ENCODE measurements around the gene NCBP2L. TPM values are rescaled to one million over a fixed set of nuclear protein-coding genes. Genes with fewer than 3 reads are reported as not detected.

NCBP2L gene
- total and polyA plus RNA-seq, 3 donors from 2014 or later, result 4.5 TPM; not detected in 2

DNA sequence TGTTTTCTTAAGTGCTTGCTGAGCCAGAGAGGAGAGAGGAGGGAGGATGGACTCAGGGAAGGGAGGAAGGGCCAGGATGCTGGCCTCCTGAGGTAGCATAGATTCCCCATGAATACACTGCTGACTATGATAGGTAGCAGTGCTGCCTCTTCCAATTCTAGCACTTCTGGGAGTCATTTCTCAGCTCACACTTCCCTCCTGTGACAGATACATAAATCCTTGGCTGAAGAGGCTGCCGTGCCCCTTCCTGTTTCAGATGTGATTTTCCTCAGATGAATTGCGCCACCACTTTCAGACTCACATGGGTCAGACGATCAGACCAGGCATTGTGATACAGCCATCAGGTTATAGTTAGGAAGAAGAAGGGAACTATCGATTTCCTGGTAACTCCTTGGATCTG is 24.3 kb upstream of the NCBP2L start:
- Histone ChIP-seq H3K4me1 (no peaks in the 10 kb centered on the region), H3K4me3 (no peak overlapping the region), H3K9me3 (no peaks in the 10 kb centered on the region), H3K36me3 (ENCODE audit: low read depth, missing control alignments) (no peaks in the 10 kb centered on the region), H3K27ac (no peak overlapping the region), H3K27me3 (no peaks in the 10 kb centered on the region)
- 97 to 100% methylated on average over 3 to 4 of the region's 4 CpGs for WGBS, 2 donors
- TF ChIP-seq POLR2A (IDR thresholded peaks at IDR 0.05) (no peak), CTCF (IDR thresholded peaks at IDR 0.05) (no peak)
- intact Hi-C loops (cut with DNase I; ENCODE audit: low total_unique reads), result no loop called here
- DNase-seq, result no peak

- TF ChIP-seq POLR2A (IDR thresholded peaks at IDR 0.05) (no peak), CTCF (IDR thresholded peaks at IDR 0.05) (no peak)
- Histone ChIP-seq H3K36me3 (ENCODE audit: low read depth, missing control alignments) (no peaks in the 10 kb centered on the region), H3K4me3 (no peak overlapping the region), H3K27ac (no peak overlapping the region), H3K27me3 (no peaks in the 10 kb centered on the region), H3K9me3 (no peaks in the 10 kb centered on the region), H3K4me1 (no peaks in the 10 kb centered on the region)
- intact Hi-C loops (cut with DNase I; ENCODE audit: low total_unique reads), result no loop called here
- DNase-seq, result no peak
- 84 to 90% methylated on average over 3 of the region's 3 CpGs for WGBS, 2 donors
Measured at GRCh38 chrX:107755721-107756120, 21.8 kb upstream of the NCBP2L start.

DNA sequence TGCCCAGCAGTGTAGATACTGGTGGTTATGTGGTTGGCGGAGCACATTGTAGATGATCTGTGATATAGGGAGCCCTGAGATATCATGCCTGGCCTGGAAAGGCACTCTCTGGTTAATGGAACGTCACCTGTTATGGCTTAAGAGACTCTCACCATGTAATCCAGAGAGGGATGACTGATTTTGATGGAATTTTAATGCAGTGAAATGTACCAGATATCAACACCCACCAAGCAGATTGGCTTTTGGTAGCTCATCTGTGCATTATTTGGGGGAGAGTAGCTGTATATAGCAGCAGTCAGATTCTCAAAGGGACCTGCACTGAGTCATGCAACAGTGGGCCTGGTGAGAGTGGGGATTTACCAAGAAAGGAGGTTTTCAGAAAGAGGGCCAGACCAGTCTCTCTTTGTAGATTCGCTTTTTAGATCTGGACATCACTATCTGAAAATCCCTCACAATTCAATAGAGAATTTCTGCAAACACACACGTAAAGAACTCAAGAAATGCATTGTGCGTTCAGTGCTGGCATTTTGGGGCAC is 19.2 kb upstream of the NCBP2L start:
- H3K4me1 ChIP-seq, result no peaks in the 10 kb centered on the region
- H3K36me3 ChIP-seq (ENCODE audit: low read depth, missing control alignments), result no peaks in the 10 kb centered on the region

GRCh38 chrX:107760304-107761077 is 17.0 kb upstream of the NCBP2L start:
- Histone ChIP-seq H3K27me3 (no peaks in the 10 kb centered on the region), H3K36me3 (ENCODE audit: low read depth, missing control alignments) (no peaks in the 10 kb centered on the region), H3K9me3 (no peaks in the 10 kb centered on the region), H3K4me1 (no peaks in the 10 kb centered on the region), H3K27ac (no peak overlapping the region), H3K4me3 (no peak overlapping the region)
- intact Hi-C loops (cut with DNase I; ENCODE audit: low total_unique reads), result no loop called here
- DNase-seq, result no peak
- 96 to 98% methylated on average over 4 to 5 of the region's 5 CpGs for WGBS, 2 donors
- TF ChIP-seq POLR2A (IDR thresholded peaks at IDR 0.05), result no peak
- no peak for TF ChIP-seq CTCF (IDR thresholded peaks at IDR 0.05)

More for the DNA sequence above, 19.2 kb upstream of the NCBP2L start:
- no peaks in the 10 kb centered on the region for H3K9me3 ChIP-seq
- intact Hi-C loops (cut with DNase I; ENCODE audit: low total_unique reads), result no loop called here
- WGBS, 2 donors, result 90 to 94% methylated on average over 5 of the region's 5 CpGs
- no peak for TF ChIP-seq POLR2A (IDR thresholded peaks at IDR 0.05)
- TF ChIP-seq CTCF (IDR thresholded peaks at IDR 0.05), result no peak
- no peak overlapping the region for H3K27ac ChIP-seq
- no peak for DNase-seq
- H3K27me3 ChIP-seq, result no peaks in the 10 kb centered on the region
- no peak overlapping the region for H3K4me3 ChIP-seq

DNA sequence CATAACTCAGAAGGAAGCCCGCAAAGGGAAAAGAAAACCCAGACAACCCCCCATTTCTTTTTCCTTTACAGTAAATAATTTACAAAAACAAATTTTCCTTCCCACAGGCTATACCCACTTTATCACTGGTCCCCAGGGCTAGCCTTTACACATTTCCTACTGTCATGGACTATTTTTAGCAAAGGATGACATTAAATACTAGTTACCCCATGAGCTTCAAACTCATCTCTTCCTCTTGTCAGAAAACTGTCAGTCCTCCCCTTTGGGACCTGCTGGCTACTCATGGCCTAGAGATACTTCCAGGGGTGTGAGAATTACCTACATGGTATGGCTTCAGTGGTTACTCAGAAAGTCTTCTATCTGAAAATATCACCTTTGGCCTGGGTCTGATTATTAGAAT is 13.9 kb upstream of the NCBP2L start:
- no peaks in the 10 kb centered on the region for H3K9me3 ChIP-seq
- intact Hi-C loops (cut with DNase I; ENCODE audit: low total_unique reads), result no loop called here
- H3K4me1 ChIP-seq, result no peaks in the 10 kb centered on the region
- WGBS, 2 donors, result 91 to 96% methylated on average over 1 of the region's 1 CpG
- no peak overlapping the region for H3K27ac ChIP-seq
- H3K27me3 ChIP-seq, result no peaks in the 10 kb centered on the region
- H3K4me3 ChIP-seq, result no peak overlapping the region
- no peak for DNase-seq
- TF ChIP-seq POLR2A (IDR thresholded peaks at IDR 0.05) (no peak), CTCF (IDR thresholded peaks at IDR 0.05) (no peak)
- H3K36me3 ChIP-seq (ENCODE audit: low read depth, missing control alignments), result no peaks in the 10 kb centered on the region

Measured in testis (tissue), 3 donors.